Middle frontal gyrus (tissue), 1 donor: ENCODE results near the gene B9D1.

Experiments used
- DNase-seq: peaks from one replicate; pipeline ENCODE4 v3.0.0-alpha.2; 2015; ENCODE audit warnings: low spot score; ENCODE audit errors: extremely low spot score

B9D1 gene

GRCh38 chr17:19388791-19389785 lies 26.6 kb upstream of the B9D1 start:
- DNase-seq, result no peak

GRCh38 chr17:19387921-19388521 lies 25.5 kb upstream of the B9D1 start:
- DNase-seq, result no peak

DNA sequence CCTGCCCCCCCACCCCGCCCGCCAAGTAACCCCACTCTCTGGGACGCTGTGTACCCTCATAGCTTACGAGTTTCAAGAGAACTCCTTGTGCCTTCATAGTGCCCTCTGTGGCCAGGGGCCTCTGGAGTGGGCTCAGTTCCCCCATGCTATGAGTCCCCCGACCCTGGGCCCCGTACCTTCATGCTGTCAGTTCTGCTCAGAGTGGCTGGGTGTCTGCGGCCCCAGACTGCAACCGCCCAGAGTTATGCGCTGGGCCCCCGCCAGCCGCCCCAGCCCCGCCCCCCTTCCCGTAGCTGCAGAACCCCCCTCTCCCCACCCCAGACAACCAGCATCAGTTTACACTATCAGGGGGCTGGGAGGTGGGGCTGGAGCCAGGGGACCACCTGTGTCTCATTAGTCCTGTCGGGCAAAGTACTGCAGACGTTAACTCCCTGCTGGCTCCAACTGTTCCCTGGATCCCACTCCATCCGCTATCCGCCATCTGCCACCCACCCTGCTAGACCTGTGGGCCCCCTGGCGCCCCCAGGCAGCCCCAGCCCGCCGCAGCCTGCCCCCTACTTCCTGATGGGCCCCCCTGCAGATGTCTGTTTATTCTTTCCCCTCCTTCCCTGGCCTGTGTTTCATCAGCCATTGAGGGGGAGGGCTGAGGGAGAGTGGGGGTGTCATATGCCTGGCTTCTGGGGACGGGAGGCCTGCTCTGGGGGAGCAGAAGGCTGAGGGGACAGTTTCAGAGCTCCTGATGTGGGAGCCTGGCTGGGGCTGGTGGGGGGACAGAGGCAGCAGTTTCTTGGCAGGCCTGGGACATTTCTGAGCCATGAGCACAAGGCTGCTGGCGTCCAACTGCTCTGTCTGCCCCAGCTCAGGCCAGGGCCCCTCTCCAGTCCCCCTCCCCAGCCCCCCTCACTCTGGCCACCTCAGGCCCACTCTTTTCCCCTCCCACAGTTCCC lies 24.7 kb upstream of the B9D1 start, which contains the start of gene MFAP4:
MFAP4 (minus strand) TSS at position 217 of the 947 bp plus-strand sequence; CDS start at position 182, 35 bp downstream.
- no peak for DNase-seq

DNA sequence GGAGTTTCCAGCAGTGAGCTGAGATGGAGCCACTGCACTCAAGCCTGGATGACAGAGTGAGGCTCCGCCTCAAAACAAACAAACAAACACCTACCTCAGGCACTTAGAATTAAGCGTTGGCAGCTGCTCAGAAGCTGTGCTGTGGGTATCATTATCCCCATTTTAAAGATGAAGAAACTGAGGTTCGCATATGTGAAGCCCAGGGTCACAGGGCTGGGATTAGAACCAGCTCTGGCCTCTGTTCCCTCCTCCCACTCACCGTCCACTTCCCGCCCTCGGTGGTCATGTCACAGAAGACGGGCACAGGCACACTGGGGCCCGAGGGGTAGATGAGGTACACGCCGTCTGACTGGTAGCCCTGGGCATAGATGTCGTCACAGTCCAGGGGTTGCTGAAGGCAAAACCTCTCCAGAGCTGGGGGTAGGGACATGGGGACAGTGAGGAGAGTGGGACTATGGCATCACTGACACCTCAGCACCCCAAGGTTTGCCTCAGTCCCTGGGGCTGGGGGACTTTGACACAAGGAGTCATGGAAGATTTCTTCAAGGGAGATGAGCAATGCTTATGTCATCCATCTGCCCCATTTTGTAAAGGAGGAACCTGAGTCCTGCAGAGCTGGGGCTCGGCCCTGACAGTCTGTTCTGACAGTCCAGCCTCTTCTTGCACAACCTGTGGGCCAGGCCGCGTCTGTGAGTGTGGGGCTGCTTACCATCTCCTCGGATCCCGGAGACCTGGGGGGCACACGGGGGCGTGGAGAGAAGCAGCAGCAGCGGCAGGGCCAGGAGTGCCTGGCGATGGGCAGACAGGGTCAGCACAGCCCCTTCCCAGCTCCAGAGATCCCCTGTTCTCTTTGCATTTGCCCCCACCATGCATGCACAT lies 23.8 kb upstream of the B9D1 start:
- no peak for DNase-seq

- no peak for DNase-seq
Observed at GRCh38 chr17:19385521-19385983, 23.0 kb upstream of the B9D1 start.

DNA sequence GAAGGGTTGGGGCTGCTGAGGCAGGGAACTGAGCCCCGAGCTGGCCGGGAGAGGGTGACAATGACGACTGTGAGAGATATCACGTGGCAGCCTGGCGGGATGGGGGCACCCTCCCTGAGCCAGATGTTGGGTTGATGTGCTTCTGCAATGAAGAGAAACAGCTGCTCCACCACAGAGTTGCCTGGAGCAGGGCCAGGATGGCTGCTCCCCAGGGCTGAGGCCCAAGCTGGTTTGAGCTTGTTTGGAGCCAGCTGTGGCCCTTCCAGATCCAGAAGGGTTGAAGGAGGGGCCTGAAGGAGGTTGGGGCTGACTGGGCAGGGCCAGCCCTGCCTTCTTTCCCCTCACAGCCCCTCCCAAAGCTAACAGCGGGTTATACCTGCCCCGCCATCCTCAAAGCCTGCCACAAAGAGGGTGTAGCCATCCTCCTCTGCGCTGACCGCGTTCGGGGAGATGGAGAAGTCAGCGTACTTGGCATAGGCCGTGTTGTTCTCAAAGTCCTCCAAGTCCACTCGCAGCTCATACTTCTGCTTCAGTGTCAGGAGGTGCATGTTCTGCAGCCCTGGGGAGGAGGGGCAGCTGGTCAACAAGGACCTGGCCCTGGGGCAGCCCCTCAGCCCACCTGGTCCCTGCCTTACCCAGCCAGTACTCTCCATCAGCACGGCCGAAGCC lies 22.3 kb upstream of the B9D1 start:
- peak; percentile 62 for DNase-seq

DNA sequence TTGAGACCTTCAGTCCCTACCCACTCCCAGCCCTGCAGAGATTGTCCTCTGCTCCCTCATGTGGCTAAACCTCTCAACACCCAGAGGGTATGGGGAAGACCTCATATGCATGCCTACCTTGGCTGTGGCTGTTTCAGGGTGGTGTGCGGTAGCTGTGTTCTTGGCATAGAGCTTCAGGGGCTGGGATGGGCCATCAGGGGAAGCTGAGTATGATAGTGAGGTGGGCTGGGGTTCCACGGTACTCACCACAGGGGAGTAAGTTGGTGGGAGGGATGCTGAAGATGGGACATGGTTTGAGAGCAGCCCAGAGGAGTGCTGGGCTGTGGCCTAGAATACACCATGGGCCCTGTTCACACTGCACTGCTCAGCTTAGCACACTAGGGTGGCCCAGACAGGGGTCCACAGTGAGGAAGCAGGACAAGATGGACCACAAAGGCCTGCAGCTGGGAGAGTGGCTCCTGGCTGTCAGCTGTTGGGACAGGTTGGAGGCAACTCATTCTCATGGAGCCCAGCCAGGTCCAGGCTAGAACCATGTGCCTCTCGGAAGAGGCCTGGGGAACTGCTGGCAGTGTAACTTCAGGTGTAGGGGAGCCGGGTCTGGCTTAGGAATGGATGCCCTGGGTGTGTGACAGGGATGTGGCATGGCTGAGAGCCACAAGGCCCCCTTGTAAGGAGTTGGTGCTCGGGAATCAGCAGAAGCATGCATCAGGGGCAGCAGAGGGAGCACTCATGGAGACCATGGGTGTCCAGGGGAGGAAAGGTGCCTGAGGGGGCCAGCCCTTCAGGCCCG lies 21.4 kb upstream of the B9D1 start:
- DNase-seq, result no peak

DNA sequence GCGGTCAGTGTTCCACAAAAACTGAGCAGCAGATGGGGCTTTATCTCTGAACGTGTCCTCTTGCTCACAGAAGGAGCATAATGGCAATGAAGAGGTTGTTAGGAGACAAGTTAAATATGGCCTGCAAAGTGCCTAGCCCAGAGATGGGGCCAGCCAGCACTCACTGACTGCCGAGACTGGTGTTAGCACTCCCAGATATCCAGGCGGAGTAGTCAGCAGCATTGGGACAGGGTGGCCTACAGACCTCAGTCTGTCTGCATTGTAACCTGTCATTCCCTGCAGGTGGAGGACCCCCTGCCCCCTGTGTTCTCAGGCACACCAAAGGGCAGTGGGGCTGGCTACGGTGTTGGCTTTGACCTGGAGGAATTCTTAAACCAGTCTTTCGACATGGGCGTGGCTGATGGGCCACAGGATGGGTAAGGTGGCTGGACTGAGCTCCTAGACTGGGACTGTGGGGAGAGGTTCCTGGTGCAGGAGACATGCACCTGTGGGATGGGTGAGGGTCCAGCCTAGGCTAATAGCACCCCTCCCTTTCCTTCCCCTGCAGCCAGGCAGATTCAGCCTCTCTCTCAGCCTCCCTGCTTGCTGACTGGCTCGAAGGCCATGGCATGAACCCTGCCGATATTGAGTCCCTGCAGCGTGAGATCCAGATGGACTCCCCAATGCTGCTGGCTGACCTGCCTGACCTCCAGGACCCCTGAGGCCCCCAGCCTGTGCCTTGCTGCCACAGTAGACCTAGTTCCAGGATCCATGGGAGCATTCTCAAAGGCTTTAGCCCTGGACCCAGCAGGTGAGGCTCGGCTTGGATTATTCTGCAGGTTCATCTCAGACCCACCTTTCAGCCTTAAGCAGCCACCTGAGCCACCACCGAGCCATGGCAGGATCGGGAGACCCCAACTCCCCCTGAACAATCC lies 20.3 kb upstream of the B9D1 start:
- DNase-seq, result no peak

- no peak for DNase-seq
Observed at GRCh38 chr17:19381741-19382444, 19.4 kb upstream of the B9D1 start.

DNA sequence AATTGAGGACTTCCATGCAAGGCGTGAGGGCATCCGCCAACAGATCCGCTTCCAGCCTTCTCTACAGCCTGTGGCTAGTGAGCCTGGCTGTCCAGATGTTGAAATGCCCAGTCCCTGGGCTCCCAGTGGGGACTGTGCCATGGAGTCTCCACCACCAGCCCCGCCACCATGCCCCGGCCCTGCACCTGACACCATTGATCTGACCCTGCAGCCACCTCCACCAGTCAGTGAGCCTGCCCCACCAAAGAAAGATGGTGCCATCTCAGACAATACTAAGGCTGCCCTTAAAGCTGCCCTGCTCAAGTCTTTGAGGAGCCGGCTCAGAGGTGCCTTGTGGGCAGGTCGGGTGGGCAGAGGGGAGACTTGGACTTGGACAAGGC lies 18.8 kb upstream of the B9D1 start:
- DNase-seq, result no peak

DNA sequence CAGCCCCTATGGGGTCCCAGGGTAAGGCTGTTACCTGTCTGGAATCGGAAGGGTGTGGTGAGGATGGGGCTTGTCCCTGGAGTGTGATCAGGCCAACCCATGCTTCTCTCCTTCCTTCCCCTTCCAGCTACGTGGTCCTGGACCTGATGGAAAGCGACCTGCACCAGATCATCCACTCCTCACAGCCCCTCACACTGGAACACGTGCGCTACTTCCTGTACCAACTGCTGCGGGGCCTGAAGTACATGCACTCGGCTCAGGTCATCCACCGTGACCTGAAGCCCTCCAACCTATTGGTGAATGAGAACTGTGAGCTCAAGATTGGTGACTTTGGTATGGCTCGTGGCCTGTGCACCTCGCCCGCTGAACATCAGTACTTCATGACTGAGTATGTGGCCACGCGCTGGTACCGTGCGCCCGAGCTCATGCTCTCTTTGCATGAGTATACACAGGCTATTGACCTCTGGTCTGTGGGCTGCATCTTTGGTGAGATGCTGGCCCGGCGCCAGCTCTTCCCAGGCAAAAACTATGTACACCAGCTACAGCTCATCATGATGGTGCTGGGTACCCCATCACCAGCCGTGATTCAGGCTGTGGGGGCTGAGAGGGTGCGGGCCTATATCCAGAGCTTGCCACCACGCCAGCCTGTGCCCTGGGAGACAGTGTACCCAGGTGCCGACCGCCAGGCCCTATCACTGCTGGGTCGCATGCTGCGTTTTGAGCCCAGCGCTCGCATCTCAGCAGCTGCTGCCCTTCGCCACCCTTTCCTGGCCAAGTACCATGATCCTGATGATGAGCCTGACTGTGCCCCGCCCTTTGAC lies 18.2 kb upstream of the B9D1 start:
- DNase-seq, result no peak

- DNase-seq, result no peak
Observed at GRCh38 chr17:19379361-19380065, 17.0 kb upstream of the B9D1 start.

GRCh38 chr17:19378416-19379360 lies 16.2 kb upstream of the B9D1 start, which contains the start of gene MAPK7:
Gene MAPK7 (plus strand): TSS chr17:19378498. CDS start chr17:19378901, 403 bp downstream.
- DNase-seq, result no peak

- peak; percentile 97 for DNase-seq
Observed at GRCh38 chr17:19377602-19378415, 15.3 kb upstream of the B9D1 start.
